ENCODE measurements around the gene RAVER2. TPM values are rescaled to one million over a fixed set of nuclear protein-coding genes. Genes with fewer than 3 reads are reported as not detected.

The RAVER2 gene
- total and polyA plus RNA-seq, 2 donors (not counting 3 experiments of a cell fraction or from before 2014, with no cell fraction given), result 6.0 to 13.9 TPM

- H3K27me3 ChIP-seq (ENCODE audit: control insufficient read depth in 2 of 2, insufficient read depth in 2 of 2, low read length in 2 of 2), result peaks cover 3 to 9% of the 10 kb centered on the region in 2 experiments
- H3K36me3 ChIP-seq (ENCODE audit: control insufficient read depth in 2 of 2, extremely low read depth in 1 of 2, insufficient read depth in 2 of 2, low read length in 2 of 2), result no peaks in the 10 kb centered on the region
- H3K4me3 ChIP-seq (replicated peaks in 1 of 3; ENCODE audit: insufficient read depth in 1 of 3, low read depth in 1 of 3, low read length in 3 of 3), result no peak overlapping the region
- intact Hi-C loops (cut with micrococcal nuclease), result no loop called here
- no peak overlapping the region for H3K4me2 ChIP-seq (ENCODE audit: insufficient read depth, low read length)
- no peaks in the 10 kb centered on the region for H3K4me1 ChIP-seq (ENCODE audit: control insufficient read depth, extremely low read depth, insufficient read depth, low read length)
- ChIA-PET CTCF (interaction anchor here (0.8 kb wide), 1 partner anchor 34 kb away, joined by 3 read pairs; no protein-coding TSS in a partner anchor), POLR2A (no interaction called here)
- H4K20me1 ChIP-seq (replicated peaks; ENCODE audit: control insufficient read depth, extremely low read depth, insufficient read depth, low read length), result no peaks in the 10 kb centered on the region
- H3K9me1 ChIP-seq (replicated peaks; ENCODE audit: control insufficient read depth, extremely low read depth, insufficient read depth, low read length), result no peaks in the 10 kb centered on the region
- DNase-seq (ENCODE audit: low read depth, low spot score) (no peak), FAIRE-seq (no peak)
- no peak overlapping the region for H2AFZ ChIP-seq (ENCODE audit: low read depth, low read length)
- TF ChIP-seq MYC (IDR thresholded peaks at IDR 0.05; ENCODE audit: low read depth, low read length) (no peak), EZH2 (IDR thresholded peaks at IDR 0.05; ENCODE audit: borderline replicate concordance, low read depth, low read length, severe bottlenecking) (no peak), CTCF (IDR thresholded peaks at IDR 0.05; ENCODE audit: extremely low read depth in 1 of 2, insufficient read depth in 1 of 2, low read depth in 1 of 2, low read length in 2 of 2) (no peak), POLR2A (IDR thresholded peaks at IDR 0.05; ENCODE audit: low read depth, low read length) (no peak), JUN (IDR thresholded peaks at IDR 0.05; ENCODE audit: borderline replicate concordance, insufficient read depth, insufficient read length, low read depth) (no peak), POLR2AphosphoS5 (IDR thresholded peaks at IDR 0.05; ENCODE audit: insufficient read depth, low read depth, low read length) (no peak), FOS (IDR thresholded peaks at IDR 0.05; ENCODE audit: borderline replicate concordance, insufficient read depth, low read length) (no peak), GATA2 (IDR thresholded peaks at IDR 0.05; ENCODE audit: insufficient read depth, insufficient read length, low read depth, low read length) (no peak), MAX (IDR thresholded peaks at IDR 0.05; ENCODE audit: insufficient read depth, insufficient read length) (no peak)
- no TSS peak for BruUV-seq (replicated peaks)
- H3K9me3 ChIP-seq (replicated peaks; ENCODE audit: control insufficient read depth, insufficient read depth, low read length), result no peaks in the 10 kb centered on the region
- H3K9ac ChIP-seq (replicated peaks; ENCODE audit: extremely low read depth, insufficient read depth, low read length), result no peak overlapping the region
- H3K79me2 ChIP-seq (ENCODE audit: control insufficient read depth, insufficient read depth, low read length), result no peaks in the 10 kb centered on the region
- no peak overlapping the region for H3K27ac ChIP-seq (ENCODE audit: insufficient read depth, low read depth, low read length)
- dilution Hi-C loops (cut with MboI; ENCODE audit: extremely low pct_ligation_motif_present, low sequenced_read_pairs), result no loop called here
Measured at GRCh38 chr1:64712049-64712448, 32.8 kb upstream of the RAVER2 start.
